GM23338 (cell line): Measurements from ENCODE around the gene ZSCAN5A. TPM values are rescaled to one million over a fixed set of nuclear protein-coding genes. Genes with fewer than 3 reads are reported as not detected.

Source experiments
- ATAC-seq: fragments of 200-7000 bp; cut with Tn5 transposase; 3 replicates; pipeline ENCODE4 v1.9.1; 2020
- DNase-seq: peaks from one replicate; pipeline ENCODE4 v3.0.0-alpha.2; 2015; ENCODE audit warnings: low spot score
- H2AFZ ChIP-seq: fragments of 200-600 bp; sonication (generic); 2 replicates; pipeline ENCODE4 v1.8.0; 2016; ENCODE audit warnings: antibody characterized with exemption, mild to moderate bottlenecking, moderate library complexity
- H3F3A ChIP-seq: fragments of 200-600 bp; sonication (generic); replicated peaks from 2 replicates; pipeline ENCODE4 v1.8.0; 2017; ENCODE audit warnings: antibody characterized with exemption, mixed run types, low read depth
- H3K27ac ChIP-seq: fragments of 200-600 bp; sonication (generic); 2 replicates; pipeline ENCODE4 v1.6.1; 2016; ENCODE audit warnings: low read depth
- H3K27me3 ChIP-seq: fragments of 200-600 bp; sonication (generic); 2 replicates; pipeline ENCODE4 v1.8.0; 2016; ENCODE audit warnings: mild to moderate bottlenecking, mixed run types, moderate library complexity; ENCODE audit not compliant: insufficient read depth
- H3K36me3 ChIP-seq: fragments of 200-600 bp; sonication (generic); 2 replicates; pipeline ENCODE4 v1.8.0; 2016; ENCODE audit warnings: mild to moderate bottlenecking; ENCODE audit not compliant: insufficient read depth
- H3K4me1 ChIP-seq: fragments of 200-600 bp; sonication (generic); 2 replicates; pipeline ENCODE4 v1.8.0; 2016; ENCODE audit warnings: mild to moderate bottlenecking, moderate library complexity; ENCODE audit not compliant: insufficient read depth
- H3K4me2 ChIP-seq: fragments of 200-600 bp; sonication (generic); 2 replicates; pipeline ENCODE4 v1.7.1; 2017; ENCODE audit warnings: mixed run types
- H3K4me3 ChIP-seq: fragments of 200-600 bp; sonication (generic); 2 replicates; pipeline ENCODE4 v1.6.1; 2016; ENCODE audit warnings: mixed run types
- H3K79me2 ChIP-seq: fragments of 200-600 bp; sonication (generic); replicated peaks from 2 replicates; pipeline ENCODE4 v1.8.0; 2017; ENCODE audit warnings: mild to moderate bottlenecking; ENCODE audit not compliant: insufficient read depth
- H3K9me2 ChIP-seq: fragments of 200-600 bp; sonication (generic); 2 replicates; pipeline ENCODE4 v1.8.0; 2017; ENCODE audit not compliant: insufficient read depth
- H4K20me1 ChIP-seq: fragments of 200-600 bp; sonication (generic); replicated peaks from 2 replicates; pipeline ENCODE4 v1.8.0; 2017; ENCODE audit warnings: mild to moderate bottlenecking; ENCODE audit not compliant: insufficient read depth
- H3K27ac Mint-ChIP-seq: 2 replicates; pipeline ENCODE4 v1.8.0; 2020; ENCODE audit warnings: inconsistent platforms, mild to moderate bottlenecking, moderate library complexity, mixed read lengths
- H3K27me3 Mint-ChIP-seq: 3 replicates; pipeline ENCODE4 v1.8.0; 2022; ENCODE audit warnings: low read depth, mild to moderate bottlenecking, moderate library complexity, mixed read lengths, inconsistent platforms; ENCODE audit not compliant: insufficient read depth, poor library complexity
- H3K36me3 Mint-ChIP-seq: 3 replicates; pipeline ENCODE4 v1.8.0; 2021; ENCODE audit warnings: low read depth, mild to moderate bottlenecking, inconsistent platforms, moderate library complexity, mixed read lengths
- H3K4me1 Mint-ChIP-seq: 3 replicates; pipeline ENCODE4 v1.8.0; 2020; ENCODE audit warnings: mild to moderate bottlenecking, inconsistent platforms, mixed read lengths
- H3K4me3 Mint-ChIP-seq: 3 replicates; pipeline ENCODE4 v1.8.0; 2021; ENCODE audit warnings: moderate library complexity, mild to moderate bottlenecking, inconsistent platforms, mixed read lengths
- H3K9me3 Mint-ChIP-seq: 3 replicates; pipeline ENCODE4 v1.8.0; 2020; ENCODE audit warnings: moderate library complexity, mild to moderate bottlenecking, inconsistent platforms, mixed read lengths
- CREB1 ChIP-seq: fragments of 250-450 bp; sonication (Bioruptor Pico); IDR thresholded peaks from 2 replicates; pipeline ENCODE4 v1.5.0; 2020; ENCODE audit warnings: low read depth, mild to moderate bottlenecking, moderate library complexity
- EZH2 ChIP-seq: fragments of 200-600 bp; sonication (generic); IDR thresholded peaks from one replicate; pipeline ENCODE4 v1.8.0; 2017; ENCODE audit warnings: antibody characterized with exemption, mild to moderate bottlenecking, low read depth; ENCODE audit not compliant: unreplicated experiment
- EZH2phosphoT487 ChIP-seq: fragments of 200-600 bp; sonication (generic); IDR thresholded peaks from one replicate; pipeline ENCODE4 v1.8.1; 2018; ENCODE audit warnings: antibody characterized with exemption; ENCODE audit not compliant: unreplicated experiment
- JUNB ChIP-seq: IDR thresholded peaks from one replicate; pipeline ENCODE4 v1.6.1; 2016; ENCODE audit warnings: antibody characterized with exemption; ENCODE audit not compliant: unreplicated experiment
- NANOG ChIP-seq: IDR thresholded peaks from 2 replicates; pipeline ENCODE4 v1.6.1; 2016; ENCODE audit warnings: antibody characterized with exemption, borderline replicate concordance
- POLR2AphosphoS5 ChIP-seq: IDR thresholded peaks from 2 replicates; pipeline ENCODE4 v1.6.1; 2016; ENCODE audit warnings: antibody characterized with exemption, low read depth
- ZNF114 ChIP-seq: fragments of 250-450 bp; sonication (Bioruptor Pico); IDR thresholded peaks from 2 replicates; pipeline ENCODE4 v1.5.0; 2020; ENCODE audit warnings: mild to moderate bottlenecking, moderate library complexity
- ZNF331 ChIP-seq: fragments of 250-450 bp; sonication (Bioruptor Pico); IDR thresholded peaks from 2 replicates; pipeline ENCODE4 v1.5.0; 2020; ENCODE audit warnings: low read depth, mild to moderate bottlenecking, moderate library complexity
- polyA plus RNA-seq: library from polyadenylated mRNA; unstranded; fragments of >200 nt; fragmentation: Nextera tagmentation; extraction: Ambion mirVana; gene quantifications from 2 replicates; pipeline ENCODE4 v1.2.1, GENCODE V29; 2016
- total RNA-seq: library from RNA; depleted of rRNA; stranded (reverse); fragments of >200 nt; shearing (Covaris generic); gene quantifications from 2 replicates; pipeline ENCODE4 v1.2.3, GENCODE V29; 2014
- TF ChIP-seq, protein P1 (sequence below): IDR thresholded peaks from 2 replicates; pipeline ENCODE4 v1.6.1; 2016; ENCODE audit warnings: antibody characterized with exemption
- TF ChIP-seq, protein P2 (sequence below), 2 experiments: fragments of 200-600 bp in 1 of 2; sonication (generic) in 1 of 2; conservative IDR thresholded peaks; 2 replicates each; pipeline versions ENCODE4 v1.5.1 to v1.6.1; 2016 to 2017; ENCODE audit warnings: antibody characterized with exemption in 2 of 2, low read depth in 2 of 2, mild to moderate bottlenecking in 2 of 2, moderate library complexity in 1 of 2

ZSCAN5A gene
- total and polyA plus RNA-seq, 2 experiments from 2014 or later = 10.2 to 12.5 TPM

DNA sequence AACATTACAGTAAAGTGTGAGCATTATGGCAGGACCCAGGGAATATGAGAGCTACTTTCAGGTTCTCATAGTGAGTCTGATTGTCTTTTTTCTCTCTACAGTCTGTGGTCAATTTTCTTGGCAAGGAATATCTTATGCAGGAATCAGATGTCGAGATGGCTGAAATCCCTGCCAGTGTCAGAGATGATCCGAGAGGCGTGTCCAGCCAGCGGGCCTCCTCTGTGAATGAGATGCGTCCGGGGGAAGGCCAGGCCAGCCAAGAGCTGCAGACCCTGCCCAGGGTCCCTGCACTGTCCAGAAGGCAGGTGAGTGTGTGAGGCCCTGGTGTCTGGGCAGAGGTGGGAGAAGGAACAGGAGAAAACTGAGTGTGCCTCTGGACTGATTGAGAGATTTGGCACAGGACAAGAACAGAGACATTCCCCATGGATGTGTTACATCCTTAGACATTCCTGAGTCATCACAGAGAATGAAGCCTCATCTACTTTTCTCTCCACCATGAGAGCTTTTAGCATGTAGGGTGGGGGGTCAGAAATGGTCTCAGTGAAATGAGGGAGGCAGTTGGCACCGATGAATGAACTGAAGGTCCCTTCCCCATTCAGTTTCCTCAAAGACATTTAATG is 69.4 kb downstream of the ZSCAN5A start (continued):
- TF ChIP-seq JUNB (no peak), EZH2phosphoT487 (no peak), EZH2 (no peak), ZNF114 (CRISPR knock-in tag) (no peak), CREB1 (CRISPR knock-in tag) (no peak)
- TF ChIP-seq, protein P1, sequence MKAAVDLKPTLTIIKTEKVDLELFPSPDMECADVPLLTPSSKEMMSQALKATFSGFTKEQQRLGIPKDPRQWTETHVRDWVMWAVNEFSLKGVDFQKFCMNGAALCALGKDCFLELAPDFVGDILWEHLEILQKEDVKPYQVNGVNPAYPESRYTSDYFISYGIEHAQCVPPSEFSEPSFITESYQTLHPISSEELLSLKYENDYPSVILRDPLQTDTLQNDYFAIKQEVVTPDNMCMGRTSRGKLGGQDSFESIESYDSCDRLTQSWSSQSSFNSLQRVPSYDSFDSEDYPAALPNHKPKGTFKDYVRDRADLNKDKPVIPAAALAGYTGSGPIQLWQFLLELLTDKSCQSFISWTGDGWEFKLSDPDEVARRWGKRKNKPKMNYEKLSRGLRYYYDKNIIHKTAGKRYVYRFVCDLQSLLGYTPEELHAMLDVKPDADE = no peak

DNA sequence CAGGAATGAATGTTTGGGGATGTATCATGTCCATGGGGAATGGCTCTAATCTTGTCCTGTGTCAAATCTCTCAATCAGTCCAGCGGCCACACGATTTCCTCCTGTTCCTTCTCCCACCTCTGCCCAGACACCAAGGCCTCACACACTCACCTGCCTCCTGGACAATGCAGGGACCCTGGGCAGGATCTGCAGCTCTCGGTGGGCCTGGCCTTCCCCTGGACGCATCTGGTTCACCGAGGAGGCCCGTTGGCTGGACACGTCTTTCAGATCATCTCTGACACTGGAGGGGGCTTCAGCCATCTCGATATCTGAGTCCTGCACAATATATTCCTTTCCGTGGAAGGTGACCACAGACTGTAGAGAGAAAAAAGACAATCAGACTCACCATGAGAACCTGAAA is 91.2 kb downstream of the ZSCAN5A start:
- no peak overlapping the region for H3K27ac ChIP-seq
- Mint-ChIP-seq H3K36me3 (no peaks in the 10 kb centered on the region), H3K27ac (no peak overlapping the region), H3K4me1 (no peaks in the 10 kb centered on the region; the same call in 2 of the 3 replicates), H3K27me3 (no peaks in the 10 kb centered on the region), H3K9me3 (no peaks in the 10 kb centered on the region), H3K4me3 (no peak overlapping the region)
- H3K79me2 ChIP-seq = no peaks in the 10 kb centered on the region
- TF ChIP-seq EZH2phosphoT487 = no peak
- no peak for TF ChIP-seq NANOG
- TF ChIP-seq JUNB = no peak
- TF ChIP-seq ZNF331 (CRISPR knock-in tag) = no peak
- H3K27me3 ChIP-seq = no peaks in the 10 kb centered on the region
- no peaks in the 10 kb centered on the region for H3K36me3 ChIP-seq
- H3K4me1 ChIP-seq = no peaks in the 10 kb centered on the region
- H3F3A ChIP-seq = no peaks in the 10 kb centered on the region
- ATAC-seq (no peak), DNase-seq (no peak)
- no peaks in the 10 kb centered on the region for H4K20me1 ChIP-seq
- H3K4me3 ChIP-seq = no peak overlapping the region
- no peak overlapping the region for H2AFZ ChIP-seq
- H3K4me2 ChIP-seq = no peak overlapping the region
- H3K9me2 ChIP-seq = no peaks in the 10 kb centered on the region

DNA sequence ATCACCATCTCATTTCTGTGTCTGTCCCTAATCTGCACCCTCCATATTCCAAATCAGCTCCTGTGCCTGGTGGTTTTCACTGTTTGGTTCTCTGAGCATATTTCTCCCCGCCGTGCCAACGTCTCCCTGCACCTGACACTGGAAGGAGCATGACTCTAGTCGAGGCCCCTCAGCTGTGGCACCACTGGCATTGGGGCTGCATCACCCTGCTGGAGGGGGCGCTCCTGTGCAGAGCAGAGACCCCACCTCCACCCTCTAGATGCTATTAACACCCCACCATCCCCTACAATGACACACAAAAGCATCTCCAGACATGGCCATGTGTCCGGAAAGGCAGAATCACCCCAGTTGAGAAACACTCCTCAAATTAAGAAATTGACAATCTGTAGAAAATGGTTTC is 91.7 kb downstream of the ZSCAN5A start:
- Histone ChIP-seq H3K27ac (no peak overlapping the region), H2AFZ (no peak overlapping the region), H3K4me3 (no peak overlapping the region), H3K4me2 (no peak overlapping the region), H3K4me1 (no peaks in the 10 kb centered on the region), H3K79me2 (no peaks in the 10 kb centered on the region), H3F3A (0 out of 2 replicates have a peak, but pooled peaks cover 2% of the 10 kb centered on the region), H3K36me3 (no peaks in the 10 kb centered on the region), H3K9me2 (no peaks in the 10 kb centered on the region), H4K20me1 (no peaks in the 10 kb centered on the region), H3K27me3 (peaks cover 3% of the 10 kb centered on the region)
- Mint-ChIP-seq H3K4me3 (no peak overlapping the region), H3K27me3 (no peaks in the 10 kb centered on the region), H3K4me1 (peaks cover 2% of the 10 kb centered on the region; the same call in 2 of the 3 replicates), H3K36me3 (no peaks in the 10 kb centered on the region), H3K27ac (no peak overlapping the region), H3K9me3 (no peaks in the 10 kb centered on the region)
- TF ChIP-seq ZNF331 (CRISPR knock-in tag) (no peak), POLR2AphosphoS5 (no peak), ZNF114 (CRISPR knock-in tag) (no peak), JUNB (no peak)
- TF ChIP-seq, protein P2, sequence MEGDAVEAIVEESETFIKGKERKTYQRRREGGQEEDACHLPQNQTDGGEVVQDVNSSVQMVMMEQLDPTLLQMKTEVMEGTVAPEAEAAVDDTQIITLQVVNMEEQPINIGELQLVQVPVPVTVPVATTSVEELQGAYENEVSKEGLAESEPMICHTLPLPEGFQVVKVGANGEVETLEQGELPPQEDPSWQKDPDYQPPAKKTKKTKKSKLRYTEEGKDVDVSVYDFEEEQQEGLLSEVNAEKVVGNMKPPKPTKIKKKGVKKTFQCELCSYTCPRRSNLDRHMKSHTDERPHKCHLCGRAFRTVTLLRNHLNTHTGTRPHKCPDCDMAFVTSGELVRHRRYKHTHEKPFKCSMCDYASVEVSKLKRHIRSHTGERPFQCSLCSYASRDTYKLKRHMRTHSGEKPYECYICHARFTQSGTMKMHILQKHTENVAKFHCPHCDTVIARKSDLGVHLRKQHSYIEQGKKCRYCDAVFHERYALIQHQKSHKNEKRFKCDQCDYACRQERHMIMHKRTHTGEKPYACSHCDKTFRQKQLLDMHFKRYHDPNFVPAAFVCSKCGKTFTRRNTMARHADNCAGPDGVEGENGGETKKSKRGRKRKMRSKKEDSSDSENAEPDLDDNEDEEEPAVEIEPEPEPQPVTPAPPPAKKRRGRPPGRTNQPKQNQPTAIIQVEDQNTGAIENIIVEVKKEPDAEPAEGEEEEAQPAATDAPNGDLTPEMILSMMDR (conservative IDR thresholded peaks at IDR 0.05; ENCODE audit: low read depth in 2 of 2) = peak in 1 of 2 experiments; percentile 37; a peak in 2 of 4 replicates
- ATAC-seq = no peak
- DNase-seq = no peak
